Activated CD8-positive, alpha-beta memory T cell treated with anti-CD3 and anti-CD28 coated beads for 1 hour (primary cell): ENCODE data around the gene ATP10D.

Experiments used
- DNase-seq, 2 donors: peaks; one replicate each; pipeline ENCODE4 v3.0.0-alpha.2; 2020; ENCODE audit warnings: low read depth in 1 of 2; ENCODE audit errors: extremely low read depth in 1 of 2

Gene ATP10D

GRCh38 chr4:47572981-47573380 is 87.9 kb downstream of the ATP10D start:
- DNase-seq: no peak

DNA sequence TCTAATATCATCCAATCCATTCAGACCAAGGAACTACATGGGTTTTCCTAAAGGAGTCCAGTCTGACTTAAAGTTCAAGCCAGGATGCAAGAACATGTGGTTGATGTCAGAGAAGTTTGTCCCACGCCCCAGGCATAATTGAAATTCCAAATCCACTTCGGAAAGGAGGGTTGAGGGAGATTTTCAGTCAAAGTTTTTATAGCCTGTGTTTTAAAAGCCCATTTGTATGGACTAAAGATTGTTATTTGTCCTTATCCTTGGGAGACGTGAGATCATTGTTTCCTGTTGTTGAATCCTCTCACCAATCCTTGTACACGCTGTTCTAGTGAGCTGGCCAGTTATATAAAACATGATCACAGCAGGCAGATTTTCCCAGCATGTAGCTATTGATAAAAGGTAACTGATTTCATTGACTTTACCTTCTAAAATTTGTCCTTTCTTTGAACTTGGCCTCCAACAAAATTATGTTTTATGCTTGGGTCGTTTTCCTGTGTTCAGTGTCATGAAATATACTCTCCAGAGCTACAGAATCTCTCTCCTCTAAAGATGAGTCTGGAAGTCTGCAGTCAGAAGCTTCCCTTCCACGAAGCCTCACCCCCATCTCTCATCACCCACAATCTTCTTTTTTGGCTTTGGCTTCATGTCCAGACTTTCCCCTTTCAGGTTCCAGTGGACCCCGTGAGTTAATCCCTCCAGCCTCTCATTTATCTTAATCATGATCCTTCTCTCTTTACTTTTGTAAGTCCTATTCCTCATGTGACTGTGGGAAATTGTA is 92.9 kb downstream of the ATP10D start:
- DNase-seq: no peak

- no peak for DNase-seq
Observed at GRCh38 chr4:47579235-47579634, 94.2 kb downstream of the ATP10D start.

DNA sequence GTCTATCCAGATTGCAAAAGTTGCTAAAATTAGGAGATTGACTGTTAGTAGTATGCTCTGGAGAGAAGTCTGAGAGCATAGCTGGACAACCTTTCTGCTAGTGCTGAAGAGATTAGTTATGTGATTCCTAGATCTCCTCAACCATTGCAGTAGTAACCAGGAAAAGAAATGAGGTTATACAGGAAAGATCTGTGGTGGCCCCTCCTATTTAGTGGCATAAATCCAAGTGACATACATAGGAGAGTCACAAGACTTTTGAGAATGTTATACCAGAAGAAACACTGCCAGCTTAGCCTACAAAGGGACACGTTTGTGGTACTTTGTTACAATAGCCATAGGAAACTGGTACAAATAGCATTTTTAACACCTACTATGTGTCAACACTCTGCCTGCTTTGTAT is 105.2 kb downstream of the ATP10D start:
- DNase-seq: no peak

- no peak for DNase-seq
Observed at GRCh38 chr4:47597696-47598095, 112.6 kb downstream of the ATP10D start.

DNA sequence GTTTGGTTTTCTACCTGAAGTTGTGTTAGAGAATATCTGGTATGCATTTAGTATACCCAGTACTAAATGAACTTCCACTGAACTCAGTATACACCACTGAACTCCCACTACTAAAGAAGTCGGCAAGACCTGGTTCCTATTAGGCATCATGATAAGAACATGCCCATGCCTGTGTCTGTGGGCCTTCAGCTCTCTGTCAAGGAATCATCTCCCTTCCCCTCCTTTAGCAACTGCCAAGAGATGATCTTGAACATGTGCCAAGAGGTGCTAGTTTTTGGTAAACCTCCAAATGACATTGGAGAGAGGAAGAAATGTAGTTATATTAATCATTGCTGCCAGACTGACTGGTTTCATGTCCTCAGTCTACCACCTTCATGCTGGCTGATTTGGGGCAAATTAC is 113.2 kb downstream of the ATP10D start:
- no peak for DNase-seq

DNA sequence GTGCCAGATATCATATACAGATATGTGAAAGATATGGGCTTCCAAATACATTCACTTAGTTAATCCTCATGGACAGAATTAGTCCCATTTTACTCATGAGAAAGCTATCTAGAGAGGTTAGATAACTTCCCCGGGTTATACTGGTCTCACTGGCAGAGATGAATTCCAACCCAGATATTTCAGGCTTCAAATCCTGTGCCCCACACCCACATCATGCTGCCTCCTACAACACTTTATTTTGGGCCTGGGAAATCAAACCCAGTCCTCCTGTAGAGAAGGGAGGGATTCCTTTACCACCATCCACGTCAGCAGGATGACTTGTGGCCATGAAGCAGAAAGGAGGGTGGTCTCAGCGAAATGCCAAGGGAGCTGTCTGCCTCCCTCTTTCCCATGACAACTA is 113.8 kb downstream of the ATP10D start:
- DNase-seq: no peak

- no peak for DNase-seq
Observed at GRCh38 chr4:47606482-47606881, 121.4 kb downstream of the ATP10D start.

GRCh38 chr4:47612116-47613023 is 127.3 kb downstream of the ATP10D start:
- DNase-seq: no peak

DNA sequence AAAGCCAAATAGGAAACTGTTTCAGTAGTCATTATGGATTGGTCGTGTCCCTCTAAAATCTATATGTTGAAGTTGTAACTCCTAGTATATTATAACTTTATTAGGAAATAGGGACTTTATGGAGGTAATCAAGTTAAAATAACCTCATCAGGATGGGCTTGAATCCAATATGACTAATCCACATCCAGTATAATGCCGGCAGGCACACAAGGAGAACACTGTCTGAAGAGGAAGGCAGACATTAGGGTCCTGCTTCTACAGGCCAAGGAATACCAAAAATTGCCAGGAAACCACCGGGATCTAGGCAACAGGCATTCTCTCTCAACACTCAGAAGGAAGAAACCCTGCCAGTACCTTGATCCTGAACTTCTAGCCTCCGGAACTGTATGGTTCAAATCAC is 130.3 kb downstream of the ATP10D start:
- DNase-seq: no peak

DNA sequence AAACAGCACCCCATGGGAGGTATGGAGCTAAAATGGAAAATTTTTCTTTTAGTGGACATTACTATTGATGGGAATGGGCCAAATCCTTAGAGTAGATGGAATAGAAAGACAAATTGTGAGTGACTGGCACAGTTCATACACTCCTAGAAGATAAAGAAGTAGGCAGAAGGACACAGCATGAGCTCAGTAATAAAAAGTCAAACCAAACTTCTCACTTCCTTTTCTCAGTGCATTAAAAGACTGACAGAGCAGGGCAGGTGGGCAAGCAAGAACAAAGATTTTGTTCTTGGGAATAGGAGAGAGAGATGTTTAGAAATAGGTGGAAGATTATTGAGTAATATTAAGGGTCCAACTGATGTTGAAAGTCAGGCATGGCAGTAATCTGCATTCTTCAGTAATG is 132.5 kb downstream of the ATP10D start:
- no peak for DNase-seq

DNA sequence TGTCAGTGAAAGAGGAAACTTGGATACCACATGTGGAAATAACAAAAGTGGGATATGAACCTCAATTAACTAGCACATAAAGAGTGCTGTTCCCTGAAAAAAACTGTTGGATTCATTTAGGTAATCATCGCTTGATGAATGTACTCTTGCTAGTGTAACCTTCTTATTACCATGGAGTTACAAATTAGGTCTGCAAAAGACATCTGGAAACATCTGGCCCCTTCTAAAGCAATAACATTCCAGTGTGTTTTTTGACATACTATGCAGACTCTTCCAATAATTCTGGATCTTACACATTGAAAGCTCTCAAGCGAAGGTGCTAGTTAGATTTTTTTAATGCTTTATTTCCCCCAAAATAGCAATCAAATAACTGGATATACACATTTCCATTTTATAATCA is 134.6 kb downstream of the ATP10D start:
- DNase-seq: no peak

DNA sequence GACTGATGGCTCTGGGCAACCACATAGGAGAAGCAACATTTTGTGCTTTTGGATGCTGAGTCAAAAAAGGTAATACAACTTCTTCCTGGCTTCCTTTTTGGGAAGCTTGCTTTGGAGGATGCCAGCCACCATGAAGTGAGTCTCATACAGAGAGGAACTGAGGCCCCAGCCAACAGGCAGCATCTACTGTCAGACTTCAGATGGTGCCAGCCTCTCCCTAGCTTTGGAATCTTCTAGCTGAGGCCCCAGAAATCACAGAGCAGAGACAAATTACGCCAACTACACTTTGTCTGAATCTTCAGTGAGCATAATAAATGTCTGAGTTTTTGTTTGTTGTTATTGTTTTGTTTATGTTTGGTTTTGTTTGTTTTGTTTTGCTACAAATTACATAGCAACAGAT is 136.1 kb downstream of the ATP10D start:
- DNase-seq: no peak

DNA sequence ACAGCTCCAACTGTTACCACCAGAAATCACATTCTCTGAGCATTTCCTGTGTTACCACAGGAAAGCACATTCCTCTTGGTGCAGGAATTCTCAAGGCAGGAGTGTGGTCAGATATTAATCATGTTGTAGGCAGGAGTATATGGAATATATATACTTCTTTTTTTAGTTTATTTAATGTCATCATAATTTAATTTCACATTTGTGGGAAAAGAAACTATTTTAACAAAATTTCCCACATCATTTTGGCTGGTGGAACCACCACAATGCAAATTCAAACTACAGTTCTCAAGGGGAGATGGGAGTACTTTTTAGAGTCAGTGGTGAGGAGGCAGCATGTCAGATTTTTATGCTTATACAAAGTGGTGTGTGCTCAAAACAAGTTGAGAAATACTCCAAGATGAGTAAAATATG is 139.0 kb downstream of the ATP10D start:
- no peak for DNase-seq

DNA sequence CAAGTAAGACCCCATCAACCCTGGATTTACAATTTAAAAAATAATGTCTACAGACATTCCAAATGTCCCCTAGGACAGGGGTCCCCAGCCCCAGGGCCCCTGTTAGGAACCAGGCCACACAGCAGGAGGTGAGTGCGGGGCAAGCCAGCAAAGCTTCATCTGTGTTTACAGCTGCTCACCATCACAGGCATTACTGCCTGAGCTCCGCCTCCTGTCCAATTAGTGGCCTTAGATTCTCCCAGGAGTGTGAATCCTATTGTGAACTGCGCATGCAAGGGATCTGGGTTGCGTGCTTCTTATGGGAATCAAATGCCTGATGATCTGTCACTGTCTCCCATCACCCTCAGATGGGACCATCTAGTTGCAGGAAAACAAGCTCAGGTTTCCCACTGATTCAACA is 146.1 kb downstream of the ATP10D start:
- DNase-seq: no peak

DNA sequence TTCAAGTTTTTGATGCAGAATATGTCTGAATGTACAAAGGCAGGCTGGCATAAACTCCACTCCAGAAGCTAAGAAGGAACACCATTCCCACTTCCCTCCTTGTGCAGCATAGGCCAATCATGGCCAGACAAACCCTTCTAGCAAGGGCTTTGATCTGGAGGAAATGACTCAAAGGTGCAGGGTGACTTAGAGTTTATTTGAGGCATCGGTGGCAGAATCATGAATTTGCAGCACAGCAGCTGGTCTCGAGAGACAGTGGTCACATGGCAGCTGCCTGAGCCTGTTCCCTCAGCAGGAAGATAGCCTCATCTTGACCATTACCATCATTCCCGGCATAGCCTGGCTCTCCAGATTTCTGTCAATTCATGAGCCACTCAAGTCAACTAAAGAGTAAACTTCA is 154.5 kb downstream of the ATP10D start:
- DNase-seq: no peak

DNA sequence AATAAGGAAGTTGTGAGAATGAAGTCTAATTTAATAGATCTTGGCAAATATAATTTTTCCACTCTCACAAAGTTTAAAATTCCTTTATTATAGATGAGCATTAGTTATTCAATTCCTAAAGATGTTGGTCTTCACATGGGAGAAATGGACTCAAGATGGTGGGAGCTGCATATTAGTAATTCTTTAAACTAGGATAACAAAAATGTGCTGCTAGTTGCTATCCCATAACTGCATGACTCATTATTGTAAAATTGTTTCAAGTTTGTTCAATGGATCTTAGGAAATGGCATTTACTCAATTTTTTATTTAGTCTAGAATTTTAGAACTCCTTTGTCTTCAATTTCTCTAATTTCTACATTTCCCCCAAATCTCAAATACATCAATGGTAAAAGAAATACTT is 155.8 kb downstream of the ATP10D start:
- DNase-seq: no peak

- no peak for DNase-seq
Observed at GRCh38 chr4:47641755-47642154, 156.7 kb downstream of the ATP10D start.

DNA sequence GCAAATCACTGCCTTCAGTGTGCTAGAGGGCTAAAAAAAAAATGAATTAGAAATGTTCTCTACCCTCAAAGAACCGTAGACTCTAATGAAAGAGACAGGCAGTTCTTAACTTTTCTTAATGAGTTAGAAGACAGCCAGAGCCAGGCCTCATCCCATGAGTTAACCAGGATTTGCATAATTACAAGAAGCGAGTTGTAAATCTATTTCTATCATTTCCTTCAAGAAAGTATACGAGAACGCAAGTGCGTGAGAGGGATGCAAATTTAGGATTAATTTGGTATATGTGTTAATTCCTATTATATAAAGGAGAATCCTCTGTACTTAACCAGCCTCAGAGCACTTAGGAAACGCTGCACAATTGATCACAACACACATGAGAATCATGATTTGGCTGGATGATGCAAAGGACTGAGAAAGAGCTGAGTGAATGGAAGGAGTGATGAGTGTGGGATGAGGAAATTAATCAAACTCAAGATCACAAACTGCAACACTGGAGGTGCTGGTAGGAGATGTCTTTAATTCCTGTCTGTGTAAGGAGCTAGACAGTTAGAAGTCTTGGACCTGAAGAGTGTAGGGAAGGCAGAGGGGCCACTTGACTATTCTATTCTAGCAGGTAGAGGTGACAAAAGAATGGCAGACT is 157.2 kb downstream of the ATP10D start:
- DNase-seq: no peak
